Peyer's patch (tissue), 4 donors: ENCODE measurements around the gene NRXN3.

Experiments used
- CTCF ChIP-seq, 6 experiments: fragments of 450-650 bp in 4 of 6; fragments of 200-600 bp in 2 of 6; sonication (generic) in 1 of 6; IDR thresholded peaks; one replicate each; pipeline ENCODE4 v1.5.1; 2017 to 2019; ENCODE audit warnings: antibody characterized with exemption in 6 of 6, mild to moderate bottlenecking in 3 of 6, moderate library complexity in 1 of 6
- POLR2A ChIP-seq, 2 donors: fragments of 450-650 bp; IDR thresholded peaks; one replicate each; pipeline ENCODE4 v1.5.1; 2017; ENCODE audit warnings: antibody characterized with exemption in 2 of 2, mild to moderate bottlenecking in 2 of 2, moderate library complexity in 2 of 2

DNA sequence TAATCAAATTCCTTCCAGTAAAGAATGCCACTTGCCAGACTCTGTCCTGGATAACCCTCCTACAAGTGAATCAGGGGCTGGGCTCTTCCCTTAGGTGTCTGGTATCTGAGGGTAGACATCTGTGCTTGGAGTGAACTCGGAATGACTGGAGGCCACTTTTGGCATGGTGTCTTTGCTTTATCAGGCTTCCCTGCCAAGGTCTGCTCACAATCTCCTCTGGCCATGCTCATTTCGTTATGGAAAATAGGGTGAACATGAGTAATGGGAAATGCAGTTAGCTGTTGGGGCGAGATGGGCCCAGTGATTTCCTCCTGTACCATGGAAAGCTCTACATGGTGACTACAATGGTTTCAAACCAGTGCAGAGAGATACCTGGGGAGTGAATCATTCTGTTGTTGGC lies 212.9 kb downstream of the NRXN3 start:
- TF ChIP-seq CTCF (IDR thresholded peaks at IDR 0.05) (no peak), POLR2A (IDR thresholded peaks at IDR 0.05) (no peak)
